CD14-positive monocyte (primary cell): Measurements from ENCODE around the gene WFDC5. TPM values are rescaled to one million over a fixed set of nuclear protein-coding genes. Genes with fewer than 3 reads are reported as not detected.

Experiments used
- DNase-seq, 3 donors: peaks; one replicate each; pipeline ENCODE4 v3.0.0-alpha.2; 2011 to 2022
- H2AFZ ChIP-seq: 2 replicates; pipeline ENCODE4 v1.6.0; 2012; ENCODE audit warnings: mild to moderate bottlenecking, low read depth, low read length, inconsistent platforms; ENCODE audit not compliant: insufficient read depth, poor library complexity, severe bottlenecking
- H3K27ac ChIP-seq, 2 donors: 1 replicate in 1 of 2; 2 replicates in 1 of 2; pipeline ENCODE4 v1.5.1; 2012 to 2013; ENCODE audit warnings: low read length in 2 of 2, control low read depth in 1 of 2, inconsistent platforms in 1 of 2, low read depth in 1 of 2, mild to moderate bottlenecking in 1 of 2
- H3K27me3 ChIP-seq, 2 donors: one replicate each; pipeline versions ENCODE4 v1.6.0 to v1.6.1; 2011 to 2013; ENCODE audit warnings: low read length in 2 of 2; ENCODE audit not compliant: control insufficient read depth in 2 of 2, insufficient read depth in 2 of 2
- H3K36me3 ChIP-seq, 2 donors: replicated peaks in 1 of 2; 1 replicate in 1 of 2; 2 replicates in 1 of 2; pipeline versions ENCODE4 v1.5.1 to v1.6.1; 2012 to 2013; ENCODE audit warnings: low read length in 2 of 2, control low read depth in 1 of 2, inconsistent platforms in 1 of 2, mild to moderate bottlenecking in 1 of 2; ENCODE audit not compliant: insufficient read depth in 2 of 2, control insufficient read depth in 1 of 2
- H3K4me1 ChIP-seq, 2 donors: 1 replicate in 1 of 2; 2 replicates in 1 of 2; pipeline versions ENCODE4 v1.5.1 to v1.6.1; 2012 to 2013; ENCODE audit warnings: low read length in 2 of 2, control low read depth in 1 of 2, inconsistent platforms in 1 of 2, mild to moderate bottlenecking in 1 of 2, moderate library complexity in 1 of 2; ENCODE audit not compliant: insufficient read depth in 2 of 2, control insufficient read depth in 1 of 2
- H3K4me2 ChIP-seq: replicated peaks from 2 replicates; pipeline ENCODE3; 2012; ENCODE audit warnings: low read length, moderate library complexity, mild to moderate bottlenecking; ENCODE audit not compliant: poor library complexity, severe bottlenecking; ENCODE audit errors: extremely low read depth
- H3K4me3 ChIP-seq, 3 experiments: fragments of 200-600 bp in 1 of 3; sonication (generic) in 1 of 3; replicated peaks in 1 of 3; 1 replicate in 2 of 3; 2 replicates in 1 of 3; pipeline ENCODE4 v1.5.1; 2011 to 2013; ENCODE audit warnings: low read length in 3 of 3, mild to moderate bottlenecking in 3 of 3, control low read depth in 2 of 3, low read depth in 2 of 3, inconsistent platforms in 1 of 3, moderate library complexity in 1 of 3
- H3K79me2 ChIP-seq: 2 replicates; pipeline ENCODE4 v1.6.0; 2012; ENCODE audit warnings: mild to moderate bottlenecking, control low read depth, inconsistent platforms, low read length, moderate library complexity; ENCODE audit not compliant: insufficient read depth
- H3K9ac ChIP-seq: 2 replicates; pipeline ENCODE4 v1.6.0; 2017; ENCODE audit warnings: low read length, mild to moderate bottlenecking; ENCODE audit not compliant: insufficient read depth, poor library complexity, severe bottlenecking
- H3K9me3 ChIP-seq, 2 donors: replicated peaks in 1 of 2; 1 replicate in 1 of 2; 2 replicates in 1 of 2; pipeline versions ENCODE4 v1.5.1 to v1.6.1; 2012 to 2013; ENCODE audit warnings: low read length in 2 of 2, control low read depth in 1 of 2; ENCODE audit not compliant: control insufficient read depth in 1 of 2, insufficient read depth in 1 of 2
- H4K20me1 ChIP-seq: 2 replicates; pipeline ENCODE4 v1.6.0; 2012; ENCODE audit warnings: mild to moderate bottlenecking, low read length, control low read depth, moderate library complexity; ENCODE audit not compliant: insufficient read depth
- H3K27ac Mint-ChIP-seq, 7 donors: one replicate each; pipeline ENCODE4 v1.8.0; 2020; ENCODE audit warnings: mild to moderate bottlenecking in 7 of 7, mixed read lengths in 7 of 7, moderate library complexity in 6 of 7, inconsistent platforms in 2 of 7
- H3K27me3 Mint-ChIP-seq, 3 donors: one replicate each; pipeline ENCODE4 v1.8.0; 2021 to 2022; ENCODE audit warnings: low read depth in 3 of 3, mild to moderate bottlenecking in 3 of 3, mixed read lengths in 3 of 3, moderate library complexity in 3 of 3, inconsistent platforms in 1 of 3
- H3K36me3 Mint-ChIP-seq, 2 donors: one replicate each; pipeline ENCODE4 v1.8.0; 2020; ENCODE audit warnings: mixed read lengths in 2 of 2, inconsistent platforms in 1 of 2, mild to moderate bottlenecking in 1 of 2
- H3K4me1 Mint-ChIP-seq: one replicate; pipeline ENCODE4 v1.8.0; 2020; ENCODE audit warnings: mild to moderate bottlenecking, mixed read lengths
- H3K4me3 Mint-ChIP-seq, 2 donors: one replicate each; pipeline ENCODE4 v1.8.0; 2020; ENCODE audit warnings: mild to moderate bottlenecking in 2 of 2, mixed read lengths in 2 of 2, moderate library complexity in 1 of 2
- H3K9me3 Mint-ChIP-seq, 7 donors: one replicate each; pipeline ENCODE4 v1.8.0; 2020 to 2022; ENCODE audit warnings: mixed read lengths in 7 of 7, mild to moderate bottlenecking in 6 of 7, moderate library complexity in 6 of 7, inconsistent platforms in 2 of 7
- WGBS: methylation state at CpG from one replicate; pipeline ENCODE4 v1.1.5; 2013; ENCODE audit warnings: missing lambda C conversion rate; ENCODE audit not compliant: insufficient coverage; 5-methylcytosine and 5-hydroxymethylcytosine counted together
- intact Hi-C, 2 donors: fragments of 100-400 bp; cut with micrococcal nuclease; formaldehyde crosslinking; loops; one replicate each; pipeline versions ENCODE4 v1.15.0 to v1.15.1; 2023
- polyA plus RNA-seq, 3 donors: library from polyadenylated mRNA; depleted of rRNA in 1 of 3; unstranded in 2 of 3; stranded (reverse) in 1 of 3; fragments of 300-500 nt in 2 of 3; fragments of >200 nt in 1 of 3; fragmentation: Illumina TruSeq in 2 of 3; gene quantifications; 1 replicate in 2 of 3; 2 replicates in 1 of 3; pipeline ENCODE4 v1.2.3, GENCODE V29; 2012 to 2021
- TF ChIP-seq, protein P1 (sequence below): fragments of 200-600 bp; IDR thresholded peaks from one replicate; pipeline ENCODE4 v1.8.0; 2022; ENCODE audit warnings: antibody characterized with exemption, mild to moderate bottlenecking

The WFDC5 gene
- polyA plus RNA-seq, 3 donors, result not detected

DNA sequence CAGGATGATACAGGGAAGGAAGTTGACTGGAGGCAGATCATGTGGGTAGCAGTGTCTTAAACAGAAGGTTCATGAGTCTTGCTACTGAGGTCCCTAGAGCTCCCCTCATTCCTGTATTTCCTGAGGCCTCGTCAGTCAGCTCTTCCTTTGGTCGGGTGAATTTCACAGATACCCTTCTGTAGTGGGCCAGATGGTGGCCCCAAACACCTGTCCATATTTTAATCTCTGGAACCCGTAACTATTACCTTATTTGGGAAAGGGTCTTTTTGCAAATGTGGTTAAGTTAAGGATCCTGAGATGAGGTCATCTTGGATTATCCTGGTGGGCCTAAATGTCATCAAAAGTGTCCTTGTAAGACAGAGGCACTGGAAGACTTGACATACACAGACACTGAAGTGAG lies 23.6 kb downstream of the WFDC5 start:
- H3K27me3 ChIP-seq, result peaks cover 4% of the 10 kb centered on the region in 2 donors
- Mint-ChIP-seq H3K9me3 (peaks cover 0 to 2% (median 0%) of the 10 kb centered on the region in 7 donors), H3K4me1 (peaks cover 5% of the 10 kb centered on the region), H3K27ac (no peak overlapping the region), H3K4me3 (no peak overlapping the region), H3K36me3 (peaks cover 28 to 40% of the 10 kb centered on the region in 2 donors), H3K27me3 (peaks cover 2 to 5% (median 4%) of the 10 kb centered on the region in 3 donors)
- no peak overlapping the region for H3K9ac ChIP-seq
- no peaks in the 10 kb centered on the region for H3K4me1 ChIP-seq
- H4K20me1 ChIP-seq, result peaks cover 11% of the 10 kb centered on the region
- no peak overlapping the region for H3K27ac ChIP-seq
- intact Hi-C loops, result loop anchor here in 1 of 2 donors (10.0 kb wide), 1 partner anchor 47 kb away; no protein-coding TSS in a partner anchor
- TF ChIP-seq, protein P1, sequence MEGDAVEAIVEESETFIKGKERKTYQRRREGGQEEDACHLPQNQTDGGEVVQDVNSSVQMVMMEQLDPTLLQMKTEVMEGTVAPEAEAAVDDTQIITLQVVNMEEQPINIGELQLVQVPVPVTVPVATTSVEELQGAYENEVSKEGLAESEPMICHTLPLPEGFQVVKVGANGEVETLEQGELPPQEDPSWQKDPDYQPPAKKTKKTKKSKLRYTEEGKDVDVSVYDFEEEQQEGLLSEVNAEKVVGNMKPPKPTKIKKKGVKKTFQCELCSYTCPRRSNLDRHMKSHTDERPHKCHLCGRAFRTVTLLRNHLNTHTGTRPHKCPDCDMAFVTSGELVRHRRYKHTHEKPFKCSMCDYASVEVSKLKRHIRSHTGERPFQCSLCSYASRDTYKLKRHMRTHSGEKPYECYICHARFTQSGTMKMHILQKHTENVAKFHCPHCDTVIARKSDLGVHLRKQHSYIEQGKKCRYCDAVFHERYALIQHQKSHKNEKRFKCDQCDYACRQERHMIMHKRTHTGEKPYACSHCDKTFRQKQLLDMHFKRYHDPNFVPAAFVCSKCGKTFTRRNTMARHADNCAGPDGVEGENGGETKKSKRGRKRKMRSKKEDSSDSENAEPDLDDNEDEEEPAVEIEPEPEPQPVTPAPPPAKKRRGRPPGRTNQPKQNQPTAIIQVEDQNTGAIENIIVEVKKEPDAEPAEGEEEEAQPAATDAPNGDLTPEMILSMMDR, result no peak
- no peaks in the 10 kb centered on the region for H3K9me3 ChIP-seq
- no peak overlapping the region for H3K4me3 ChIP-seq
- no peak for DNase-seq
- WGBS, result no CpG with 5 or more reads among the region's 3 CpGs
- H3K4me2 ChIP-seq, result no peak overlapping the region
- H3K79me2 ChIP-seq, result no peaks in the 10 kb centered on the region
- peaks cover 0 to 45% of the 10 kb centered on the region in 2 donors for H3K36me3 ChIP-seq
- no peak overlapping the region for H2AFZ ChIP-seq

DNA sequence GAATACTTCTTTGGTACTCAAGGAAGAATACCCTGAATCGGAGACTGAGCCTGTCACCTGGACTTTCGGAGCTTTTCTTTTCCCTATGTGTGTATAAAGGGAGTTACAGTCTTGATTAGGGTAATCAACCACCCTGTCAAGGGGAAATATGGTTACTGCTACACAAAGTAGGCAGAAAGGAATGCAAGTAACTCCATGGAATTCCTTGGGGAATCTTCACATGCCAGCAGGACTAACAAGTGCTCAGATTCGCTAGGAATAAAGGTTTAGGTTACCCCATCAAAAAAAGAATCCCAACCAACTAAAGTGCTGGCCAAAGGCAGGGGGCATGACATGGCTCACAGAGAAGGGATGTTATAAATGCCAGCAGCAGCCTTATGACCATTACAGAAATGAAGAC lies 24.5 kb downstream of the WFDC5 start:
- Histone ChIP-seq H4K20me1 (peaks cover 8% of the 10 kb centered on the region), H2AFZ (no peak overlapping the region), H3K9me3 (no peaks in the 10 kb centered on the region), H3K79me2 (no peaks in the 10 kb centered on the region), H3K4me3 (no peak overlapping the region), H3K9ac (no peak overlapping the region), H3K4me1 (no peaks in the 10 kb centered on the region), H3K4me2 (no peak overlapping the region), H3K36me3 (peaks cover 0 to 54% of the 10 kb centered on the region in 2 donors), H3K27me3 (no peaks in the 10 kb centered on the region), H3K27ac (no peak overlapping the region)
- TF ChIP-seq, protein P1, result no peak
- Mint-ChIP-seq H3K4me3 (no peak overlapping the region), H3K27ac (no peak overlapping the region), H3K4me1 (peaks cover 6% of the 10 kb centered on the region), H3K27me3 (peaks cover 0 to 2% (median 0%) of the 10 kb centered on the region in 3 donors), H3K9me3 (peaks cover 0 to 2% (median 0%) of the 10 kb centered on the region in 7 donors), H3K36me3 (peaks cover 36 to 49% of the 10 kb centered on the region in 2 donors)
- intact Hi-C loops, result loop anchor here in 1 of 2 donors (10.0 kb wide), 1 partner anchor 46 kb away; no protein-coding TSS in a partner anchor
- whole genome bisulfite sequencing, result 90% methylated on average over 2 of the region's 3 CpGs
- DNase-seq, result no peak
